ENCODE measurements around the gene SLC22A7.

The SLC22A7 gene

GRCh38 chr6:43271944-43272343 is 26.1 kb upstream of the SLC22A7 start:
- no peak for TF ChIP-seq EZH2phosphoT487 (IDR thresholded peaks at IDR 0.05; ENCODE audit: low read depth)
- no peak for TF ChIP-seq CTCF (IDR thresholded peaks at IDR 0.05; ENCODE audit: low read depth, low read length)
- H3K9me3 ChIP-seq (ENCODE audit: insufficient read depth, low read length): no peaks in the 10 kb centered on the region
- no peak overlapping the region for H3K27ac ChIP-seq (ENCODE audit: low read length)
- no peaks in the 10 kb centered on the region for H3K79me2 ChIP-seq (ENCODE audit: low read length)
- no peak overlapping the region for H3K4me2 ChIP-seq (ENCODE audit: low read length)
- H3K4me3 ChIP-seq (ENCODE audit: low read length): no peak overlapping the region
- no peaks in the 10 kb centered on the region for H3K36me3 ChIP-seq (replicated peaks; ENCODE audit: low read depth, low read length)
- no peak overlapping the region for H2AFZ ChIP-seq (ENCODE audit: low read depth, low read length)
- peaks cover 16% of the 10 kb centered on the region; the same call in 1 of the 2 replicates for H3K27me3 ChIP-seq (ENCODE audit: low read depth, low read length)
- no peak overlapping the region for H3K9ac ChIP-seq (ENCODE audit: low read length)
- H4K20me1 ChIP-seq (ENCODE audit: insufficient read depth, low read length): no peaks in the 10 kb centered on the region
- peaks cover 60% of the 10 kb centered on the region for H3K4me1 ChIP-seq (ENCODE audit: low read length)

GRCh38 chr6:43273707-43274106 is 24.4 kb upstream of the SLC22A7 start:
- no peak for TF ChIP-seq CTCF (IDR thresholded peaks at IDR 0.05; ENCODE audit: low read depth, low read length)
- TF ChIP-seq EZH2phosphoT487 (IDR thresholded peaks at IDR 0.05; ENCODE audit: low read depth): no peak
- Histone ChIP-seq H3K4me1 (ENCODE audit: low read length) (peaks cover 43% of the 10 kb centered on the region), H3K4me2 (ENCODE audit: low read length) (no peak overlapping the region), H3K79me2 (ENCODE audit: low read length) (no peaks in the 10 kb centered on the region), H2AFZ (ENCODE audit: low read depth, low read length) (no peak overlapping the region), H3K9me3 (ENCODE audit: insufficient read depth, low read length) (no peaks in the 10 kb centered on the region), H4K20me1 (ENCODE audit: insufficient read depth, low read length) (no peaks in the 10 kb centered on the region), H3K27ac (ENCODE audit: low read length) (no peak overlapping the region), H3K36me3 (replicated peaks; ENCODE audit: low read depth, low read length) (no peaks in the 10 kb centered on the region), H3K4me3 (ENCODE audit: low read length) (no peak overlapping the region), H3K9ac (ENCODE audit: low read length) (no peak overlapping the region), H3K27me3 (ENCODE audit: low read depth, low read length) (peaks cover 12% of the 10 kb centered on the region; the same call in 1 of the 2 replicates)

GRCh38 chr6:43274127-43274915 is 23.7 kb upstream of the SLC22A7 start:
- H3K4me2 ChIP-seq (ENCODE audit: low read length): no peak overlapping the region
- no peaks in the 10 kb centered on the region for H3K79me2 ChIP-seq (ENCODE audit: low read length)
- H3K36me3 ChIP-seq (replicated peaks; ENCODE audit: low read depth, low read length): no peaks in the 10 kb centered on the region
- no peak overlapping the region for H3K27ac ChIP-seq (ENCODE audit: low read length)
- no peak overlapping the region for H2AFZ ChIP-seq (ENCODE audit: low read depth, low read length)
- peaks cover 37% of the 10 kb centered on the region for H3K4me1 ChIP-seq (ENCODE audit: low read length)
- H4K20me1 ChIP-seq (ENCODE audit: insufficient read depth, low read length): no peaks in the 10 kb centered on the region
- TF ChIP-seq EZH2phosphoT487 (IDR thresholded peaks at IDR 0.05; ENCODE audit: low read depth) (no peak), CTCF (IDR thresholded peaks at IDR 0.05; ENCODE audit: low read depth, low read length) (no peak)
- no peaks in the 10 kb centered on the region for H3K9me3 ChIP-seq (ENCODE audit: insufficient read depth, low read length)
- H3K27me3 ChIP-seq (ENCODE audit: low read depth, low read length): 0 out of 2 replicates have a peak, but pooled peaks cover 7% of the 10 kb centered on the region
- no peak overlapping the region for H3K9ac ChIP-seq (ENCODE audit: low read length)
- no peak overlapping the region for H3K4me3 ChIP-seq (ENCODE audit: low read length)

GRCh38 chr6:43274916-43275597 is 23.0 kb upstream of the SLC22A7 start:
- H3K9ac ChIP-seq (ENCODE audit: low read length): no peak overlapping the region
- H3K4me1 ChIP-seq (ENCODE audit: low read length): peaks cover 29% of the 10 kb centered on the region
- no peak overlapping the region for H3K27ac ChIP-seq (ENCODE audit: low read length)
- H3K9me3 ChIP-seq (ENCODE audit: insufficient read depth, low read length): no peaks in the 10 kb centered on the region
- H3K79me2 ChIP-seq (ENCODE audit: low read length): no peaks in the 10 kb centered on the region
- H3K4me2 ChIP-seq (ENCODE audit: low read length): no peak overlapping the region
- no peak overlapping the region for H3K4me3 ChIP-seq (ENCODE audit: low read length)
- H4K20me1 ChIP-seq (ENCODE audit: insufficient read depth, low read length): no peaks in the 10 kb centered on the region
- no peaks in the 10 kb centered on the region for H3K36me3 ChIP-seq (replicated peaks; ENCODE audit: low read depth, low read length)
- no peak overlapping the region for H2AFZ ChIP-seq (ENCODE audit: low read depth, low read length)
- H3K27me3 ChIP-seq (ENCODE audit: low read depth, low read length): peaks cover 9% of the 10 kb centered on the region; the same call in 1 of the 2 replicates
- TF ChIP-seq CTCF (IDR thresholded peaks at IDR 0.05; ENCODE audit: low read depth, low read length) (no peak), EZH2phosphoT487 (IDR thresholded peaks at IDR 0.05; ENCODE audit: low read depth) (no peak)

Data from OCI-LY3 (cell line).